Erythroblast (primary cell): Measurements from ENCODE around the gene GDPD5.

Source experiments
- DNase-seq, 2 experiments: peaks; one replicate each; lab custom pipeline; 2025; lab: John Stamatoyannopoulos, UW
- GATA1 ChIP-seq: IDR thresholded peaks from 2 replicates; pipeline ENCODE4 v1.6.1; 2011; ENCODE audit warnings: low read depth, mild to moderate bottlenecking, control low read depth, low read length, moderate library complexity
- POLR2A ChIP-seq: IDR thresholded peaks from 2 replicates; pipeline ENCODE4 v1.6.1; 2011; ENCODE audit warnings: mild to moderate bottlenecking, low read length

The GDPD5 gene

GRCh38 chr11:75522286-75523044, 3.3 kb downstream of the GDPD5 start:
- TF ChIP-seq GATA1 (no peak), POLR2A (no peak)
- no peak for DNase-seq

GRCh38 chr11:75520688-75521087, 5.1 kb downstream of the GDPD5 start:
- no peak for TF ChIP-seq POLR2A
- no peak for TF ChIP-seq GATA1
- DNase-seq = no peak

GRCh38 chr11:75518771-75519653, 6.7 kb downstream of the GDPD5 start:
- no peak for DNase-seq
- TF ChIP-seq GATA1 (no peak), POLR2A (no peak)

- no peak for DNase-seq
- no peak for TF ChIP-seq GATA1
- no peak for TF ChIP-seq POLR2A
Measured at GRCh38 chr11:75518204-75518549, 7.6 kb downstream of the GDPD5 start.

- no peak for DNase-seq
- TF ChIP-seq POLR2A = no peak
- no peak for TF ChIP-seq GATA1
Measured at GRCh38 chr11:75516886-75517285, 8.9 kb downstream of the GDPD5 start.

- DNase-seq = no peak
- TF ChIP-seq POLR2A = no peak
- no peak for TF ChIP-seq GATA1
Measured at GRCh38 chr11:75516140-75516539, 9.6 kb downstream of the GDPD5 start.

- TF ChIP-seq GATA1 = no peak
- TF ChIP-seq POLR2A = no peak
- DNase-seq = no peak
Measured at GRCh38 chr11:75514596-75514995, 11.1 kb downstream of the GDPD5 start.

- DNase-seq = no peak
- TF ChIP-seq GATA1 = no peak
Measured at GRCh38 chr11:75513250-75513649, 12.5 kb downstream of the GDPD5 start.

GRCh38 chr11:75510723-75511019, 15.1 kb downstream of the GDPD5 start:
- TF ChIP-seq GATA1 (no peak), POLR2A (no peak)
- no peak for DNase-seq

GRCh38 chr11:75510004-75510722, 15.6 kb downstream of the GDPD5 start:
- DNase-seq = no peak

GRCh38 chr11:75509020-75509720, 16.6 kb downstream of the GDPD5 start:
- DNase-seq = peak; percentile 84 to 91

More at GRCh38 chr11:75510004-75510722, 15.6 kb downstream of the GDPD5 start:
- TF ChIP-seq GATA1 (no peak), POLR2A (no peak)

GRCh38 chr11:75508051-75508561, 17.6 kb downstream of the GDPD5 start:
- peak; percentile 70 to 79 for DNase-seq
- TF ChIP-seq POLR2A (no peak), GATA1 (peak; percentile 10)

More at GRCh38 chr11:75509020-75509720, 16.6 kb downstream of the GDPD5 start:
- TF ChIP-seq GATA1 = no peak
- peak; percentile 26 for TF ChIP-seq POLR2A

- TF ChIP-seq GATA1 = no peak
- TF ChIP-seq POLR2A = no peak
- DNase-seq = no peak
Measured at GRCh38 chr11:75507571-75507970, 18.2 kb downstream of the GDPD5 start.
